Skeletal muscle cell (primary cell): Measurements from ENCODE around the gene CAPN10.
A peak's percentile ranks its signal among the peaks of the same experiment; 100 is the strongest.

Experiments used
- DNase-seq: peaks from one replicate; pipeline ENCODE4 v3.0.0-alpha.2; 2010; ENCODE audit warnings: low read depth
- H3K4me3 ChIP-seq: 2 replicates; pipeline ENCODE4 v1.5.1; 2011; ENCODE audit warnings: low read depth, mild to moderate bottlenecking, control low read depth, low read length, moderate library complexity

The CAPN10 gene

GRCh38 chr2:240573071-240573515 lies 13.4 kb upstream of the CAPN10 start:
- H3K4me3 ChIP-seq = no peak overlapping the region
- DNase-seq = no peak

DNA sequence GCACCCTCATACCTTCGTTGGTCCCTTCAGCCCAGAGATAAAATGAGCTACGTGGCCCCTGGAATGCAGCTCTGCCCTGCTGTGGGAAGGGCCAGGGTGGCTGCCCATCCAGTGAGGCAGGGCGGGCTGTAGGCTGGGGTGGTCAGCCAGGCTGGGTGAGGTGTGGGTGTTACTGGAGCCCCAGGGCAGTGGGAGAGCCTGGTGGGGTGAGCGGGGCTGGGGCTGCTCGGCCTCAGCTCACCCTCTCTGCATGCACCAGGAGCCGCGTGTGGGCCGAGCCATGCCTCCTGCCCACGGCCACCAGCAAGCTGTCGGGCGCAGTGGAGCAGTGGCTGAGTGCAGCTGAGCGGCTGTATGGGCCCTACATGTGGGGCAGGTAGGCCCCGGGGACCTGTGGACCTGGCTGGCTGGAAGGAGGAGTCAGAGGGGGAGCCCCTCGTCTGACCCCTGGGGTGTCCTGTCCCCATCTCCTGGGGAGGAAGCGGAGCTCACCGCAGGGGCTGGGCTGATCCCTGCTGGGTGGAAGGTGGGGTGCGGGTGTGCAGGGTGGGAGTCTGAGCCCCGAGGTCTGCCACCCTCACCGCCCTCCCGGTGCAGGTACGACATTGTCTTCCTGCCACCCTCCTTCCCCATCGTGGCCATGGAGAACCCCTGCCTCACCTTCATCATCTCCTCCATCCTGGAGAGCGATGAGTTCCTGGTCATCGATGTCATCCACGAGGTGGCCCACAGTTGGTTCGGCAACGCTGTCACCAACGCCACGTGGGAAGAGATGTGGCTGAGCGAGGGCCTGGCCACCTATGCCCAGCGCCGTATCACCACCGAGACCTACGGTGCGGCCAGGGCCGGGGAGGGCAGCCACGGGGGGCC lies 12.8 kb upstream of the CAPN10 start:
- no peak overlapping the region for H3K4me3 ChIP-seq

GRCh38 chr2:240574386-240575100 lies 12.0 kb upstream of the CAPN10 start:
- DNase-seq = no peak
- H3K4me3 ChIP-seq = no peak overlapping the region

More for the DNA sequence above, 12.8 kb upstream of the CAPN10 start:
- no peak for DNase-seq

GRCh38 chr2:240575101-240575965 lies 11.2 kb upstream of the CAPN10 start:
- DNase-seq = no peak
- no peak overlapping the region for H3K4me3 ChIP-seq

DNA sequence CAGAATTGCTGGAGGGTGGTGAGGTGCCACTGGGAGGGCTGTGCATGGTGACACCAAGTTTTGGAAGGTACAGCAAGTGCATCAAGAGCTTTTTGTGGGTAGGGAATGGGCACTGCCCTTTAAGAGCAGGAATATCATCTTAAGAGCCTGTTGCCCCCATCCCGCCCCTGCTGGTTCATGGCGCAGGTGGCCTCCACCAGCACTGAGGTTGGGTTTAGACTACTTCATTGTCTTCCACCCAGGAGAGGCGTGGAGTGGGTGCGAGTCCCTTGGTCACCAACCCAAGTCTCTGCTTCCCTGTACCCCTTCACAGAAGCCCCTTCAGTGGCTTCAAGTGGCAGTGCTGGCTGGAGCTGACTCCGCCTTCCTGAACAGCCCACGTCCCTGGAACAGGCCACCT lies 10.5 kb upstream of the CAPN10 start:
- DNase-seq = no peak
- H3K4me3 ChIP-seq = no peak overlapping the region

GRCh38 chr2:240576436-240577205 lies 9.9 kb upstream of the CAPN10 start:
- no peak overlapping the region for H3K4me3 ChIP-seq
- DNase-seq = no peak

- DNase-seq = no peak
- no peak overlapping the region for H3K4me3 ChIP-seq
Measured at GRCh38 chr2:240577281-240578109, 9.0 kb upstream of the CAPN10 start.

GRCh38 chr2:240578110-240578450 lies 8.5 kb upstream of the CAPN10 start:
- no peak for DNase-seq
- H3K4me3 ChIP-seq = no peak overlapping the region

GRCh38 chr2:240578488-240578887 lies 8.0 kb upstream of the CAPN10 start:
- DNase-seq = no peak
- H3K4me3 ChIP-seq = no peak overlapping the region

DNA sequence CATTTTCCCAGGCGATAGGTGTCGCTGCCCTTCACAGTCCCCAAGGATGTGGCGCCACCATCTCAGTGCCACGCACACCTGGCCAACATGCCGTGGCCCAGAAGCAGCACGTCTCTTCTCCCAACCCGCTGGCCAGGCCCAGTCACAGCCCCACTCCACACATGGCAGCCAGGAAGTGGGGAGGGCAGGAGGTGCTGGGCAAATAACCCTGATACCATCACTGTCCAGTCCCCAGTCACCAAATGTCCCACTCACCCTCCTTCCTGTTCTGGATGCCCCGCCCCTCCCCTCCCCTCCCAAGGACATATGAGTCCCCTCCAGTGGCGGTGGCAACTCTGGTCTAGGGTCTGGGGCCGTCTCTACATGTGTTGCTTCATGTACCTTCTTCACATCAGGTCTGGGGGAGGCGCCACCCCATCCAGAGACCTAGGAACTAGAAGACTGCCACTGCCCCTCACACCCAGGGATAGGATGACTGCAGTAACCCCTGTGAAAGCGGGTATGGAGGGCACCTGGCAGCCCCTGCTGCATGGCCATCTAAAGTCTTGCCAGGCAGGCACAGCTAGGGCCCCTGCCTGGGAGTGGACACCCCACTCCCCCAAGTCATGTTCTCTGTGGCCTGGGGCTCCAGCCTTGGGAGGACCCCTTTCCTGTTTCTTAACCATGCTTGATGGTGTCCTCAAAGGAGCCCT lies 7.3 kb upstream of the CAPN10 start:
- no peak overlapping the region for H3K4me3 ChIP-seq
- DNase-seq = no peak

DNA sequence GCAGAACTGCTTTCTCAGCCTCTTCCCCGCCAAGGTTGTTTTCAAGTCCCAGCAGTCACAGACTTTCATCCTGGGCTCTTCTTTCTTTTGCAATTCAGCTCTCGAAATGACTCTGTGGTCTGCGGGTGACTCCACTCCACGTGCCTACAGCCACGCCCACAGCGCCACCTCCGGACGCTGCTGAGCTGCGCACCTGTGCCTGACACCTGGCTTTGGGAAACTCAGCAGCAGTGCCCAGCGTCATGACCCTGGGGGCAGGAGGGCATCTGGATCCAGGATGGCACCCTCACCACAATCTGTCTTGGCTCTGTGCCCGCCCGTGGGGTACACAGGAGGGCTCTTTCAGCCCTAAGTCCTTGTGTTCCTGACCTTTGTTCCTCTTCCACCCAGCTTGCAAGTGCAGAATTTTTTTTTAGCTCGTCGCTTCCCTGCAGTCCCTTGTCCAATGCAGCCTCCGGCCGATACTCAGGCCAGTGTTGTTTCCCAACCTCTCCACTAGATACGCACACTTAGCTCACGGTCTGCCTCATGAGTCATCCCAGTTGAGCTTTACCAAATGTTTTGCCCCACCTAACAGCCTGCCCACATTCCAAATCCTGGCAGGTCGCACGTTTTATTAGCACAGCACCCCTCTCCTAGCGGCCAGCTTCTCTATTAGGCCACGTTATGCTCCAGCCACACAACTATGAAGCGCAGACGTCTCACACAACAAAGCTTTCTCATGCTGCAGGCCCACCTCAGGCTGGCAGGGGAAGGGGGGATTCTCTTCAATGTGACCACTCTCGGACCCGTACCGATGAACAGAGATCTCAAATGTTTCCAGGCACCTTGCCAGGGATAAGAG lies 6.5 kb upstream of the CAPN10 start:
- H3K4me3 ChIP-seq = no peak overlapping the region
- peak; percentile 44 for DNase-seq

GRCh38 chr2:240581811-240582210 lies 4.7 kb upstream of the CAPN10 start:
- DNase-seq = no peak
- H3K4me3 ChIP-seq = no peak overlapping the region

DNA sequence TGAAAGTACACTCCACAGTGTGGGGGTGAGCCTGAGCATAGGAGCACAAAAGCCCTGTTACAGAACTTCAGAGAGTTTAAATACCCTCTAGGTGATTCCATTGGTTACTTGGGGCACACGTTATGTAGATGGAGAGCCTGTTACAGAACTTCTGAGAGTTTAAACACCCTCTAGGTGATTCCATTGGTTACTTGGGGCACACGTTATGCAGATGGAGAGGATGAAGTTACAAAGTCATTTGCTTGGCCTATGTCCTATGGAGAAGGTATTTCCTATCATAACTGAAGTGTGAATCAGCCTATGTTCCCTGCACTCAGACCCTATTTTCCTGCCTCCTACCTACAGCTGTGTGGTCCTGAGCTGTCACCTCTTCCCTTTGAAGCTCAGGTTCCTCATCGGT lies 3.8 kb upstream of the CAPN10 start:
- DNase-seq = no peak
- H3K4me3 ChIP-seq = no peak overlapping the region

DNA sequence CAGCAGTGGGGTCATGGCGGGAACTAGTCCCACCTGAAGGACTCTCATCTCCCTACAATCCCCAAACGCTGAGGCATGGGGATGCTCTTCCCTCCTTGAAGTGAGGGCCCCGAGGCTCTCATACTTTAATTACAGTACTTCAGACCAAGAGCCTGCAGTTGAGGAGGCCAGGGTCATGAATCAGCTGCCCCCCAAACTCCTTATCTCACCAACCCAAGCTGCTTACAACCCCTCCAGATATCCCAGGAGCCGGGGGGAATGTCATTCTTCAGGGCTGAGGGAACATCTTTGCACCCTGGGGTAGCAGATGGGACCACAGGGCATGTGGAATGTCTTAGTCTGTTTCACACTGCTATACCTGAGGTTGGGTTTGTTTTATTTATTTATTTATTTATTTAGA lies 2.8 kb upstream of the CAPN10 start:
- H3K4me3 ChIP-seq = no peak overlapping the region
- no peak for DNase-seq

DNA sequence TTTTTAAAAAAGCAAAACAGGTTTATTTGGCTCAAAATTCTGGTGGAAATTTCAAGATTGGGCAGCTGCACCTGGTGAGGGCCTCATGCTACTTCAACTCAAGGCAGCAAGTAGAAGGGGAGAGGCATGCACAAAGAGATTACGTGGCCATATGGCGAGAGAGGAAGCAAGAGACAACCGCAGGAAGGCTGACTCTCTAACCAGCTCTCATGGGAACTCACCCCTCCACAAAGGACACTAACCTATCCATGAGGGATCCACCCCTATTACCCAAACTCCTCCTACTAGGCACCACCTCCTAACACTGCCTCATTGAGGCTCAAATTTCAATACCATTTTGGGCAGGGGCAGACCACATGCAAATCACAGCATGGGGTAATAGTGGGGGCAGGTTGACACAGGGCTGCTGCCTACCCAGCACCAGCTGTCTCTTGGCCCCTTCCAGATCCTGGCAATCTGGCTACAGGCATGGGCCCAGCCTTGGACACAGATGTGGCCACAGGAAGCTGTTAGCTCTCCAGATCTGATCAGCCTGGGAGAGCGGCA lies 2.0 kb upstream of the CAPN10 start:
- DNase-seq = no peak
- no peak overlapping the region for H3K4me3 ChIP-seq

DNA sequence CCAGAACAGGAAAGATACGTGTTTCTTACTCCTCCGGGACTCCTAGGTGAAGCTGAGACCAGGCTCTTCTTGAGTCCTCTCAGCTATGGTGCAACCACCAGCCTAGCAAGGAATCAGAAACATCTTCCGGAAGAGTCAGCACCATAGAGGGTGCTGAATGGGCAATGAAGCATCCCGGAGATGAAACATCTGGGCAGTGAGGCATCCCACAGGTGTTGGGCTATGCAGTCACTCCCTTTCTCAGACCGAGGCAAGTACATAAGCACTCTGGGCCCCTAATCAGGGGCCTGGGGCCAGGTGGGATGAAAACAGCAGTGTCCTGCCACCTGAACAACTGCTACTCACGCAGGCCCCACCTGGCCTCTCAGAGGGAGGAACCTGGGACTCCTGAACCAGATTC lies 1.4 kb upstream of the CAPN10 start:
- no peak for DNase-seq
- peak overlapping the region; percentile 100 for H3K4me3 ChIP-seq

GRCh38 chr2:240585681-240586197 lies 795 bp upstream of the CAPN10 start:
- no peak for DNase-seq
- H3K4me3 ChIP-seq = peak overlapping the region; percentile 100
